Right forelimb (tissue), 1 donor: ENCODE results near the gene AP1G2.
"Not testable (repeated sequence)": the region's sequence is repeated elsewhere in the genome, so short reads cannot be mapped to it uniquely, and the experiment has no call there.

ENCODE experiments used
- DNase-seq: peaks from one replicate; pipeline ENCODE4 v3.0.0-alpha.2; 2018

Gene AP1G2, protein sequence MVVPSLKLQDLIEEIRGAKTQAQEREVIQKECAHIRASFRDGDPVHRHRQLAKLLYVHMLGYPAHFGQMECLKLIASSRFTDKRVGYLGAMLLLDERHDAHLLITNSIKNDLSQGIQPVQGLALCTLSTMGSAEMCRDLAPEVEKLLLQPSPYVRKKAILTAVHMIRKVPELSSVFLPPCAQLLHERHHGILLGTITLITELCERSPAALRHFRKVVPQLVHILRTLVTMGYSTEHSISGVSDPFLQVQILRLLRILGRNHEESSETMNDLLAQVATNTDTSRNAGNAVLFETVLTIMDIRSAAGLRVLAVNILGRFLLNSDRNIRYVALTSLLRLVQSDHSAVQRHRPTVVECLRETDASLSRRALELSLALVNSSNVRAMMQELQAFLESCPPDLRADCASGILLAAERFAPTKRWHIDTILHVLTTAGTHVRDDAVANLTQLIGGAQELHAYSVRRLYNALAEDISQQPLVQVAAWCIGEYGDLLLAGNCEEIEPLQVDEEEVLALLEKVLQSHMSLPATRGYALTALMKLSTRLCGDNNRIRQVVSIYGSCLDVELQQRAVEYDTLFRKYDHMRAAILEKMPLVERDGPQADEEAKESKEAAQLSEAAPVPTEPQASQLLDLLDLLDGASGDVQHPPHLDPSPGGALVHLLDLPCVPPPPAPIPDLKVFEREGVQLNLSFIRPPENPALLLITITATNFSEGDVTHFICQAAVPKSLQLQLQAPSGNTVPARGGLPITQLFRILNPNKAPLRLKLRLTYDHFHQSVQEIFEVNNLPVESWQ

DNA sequence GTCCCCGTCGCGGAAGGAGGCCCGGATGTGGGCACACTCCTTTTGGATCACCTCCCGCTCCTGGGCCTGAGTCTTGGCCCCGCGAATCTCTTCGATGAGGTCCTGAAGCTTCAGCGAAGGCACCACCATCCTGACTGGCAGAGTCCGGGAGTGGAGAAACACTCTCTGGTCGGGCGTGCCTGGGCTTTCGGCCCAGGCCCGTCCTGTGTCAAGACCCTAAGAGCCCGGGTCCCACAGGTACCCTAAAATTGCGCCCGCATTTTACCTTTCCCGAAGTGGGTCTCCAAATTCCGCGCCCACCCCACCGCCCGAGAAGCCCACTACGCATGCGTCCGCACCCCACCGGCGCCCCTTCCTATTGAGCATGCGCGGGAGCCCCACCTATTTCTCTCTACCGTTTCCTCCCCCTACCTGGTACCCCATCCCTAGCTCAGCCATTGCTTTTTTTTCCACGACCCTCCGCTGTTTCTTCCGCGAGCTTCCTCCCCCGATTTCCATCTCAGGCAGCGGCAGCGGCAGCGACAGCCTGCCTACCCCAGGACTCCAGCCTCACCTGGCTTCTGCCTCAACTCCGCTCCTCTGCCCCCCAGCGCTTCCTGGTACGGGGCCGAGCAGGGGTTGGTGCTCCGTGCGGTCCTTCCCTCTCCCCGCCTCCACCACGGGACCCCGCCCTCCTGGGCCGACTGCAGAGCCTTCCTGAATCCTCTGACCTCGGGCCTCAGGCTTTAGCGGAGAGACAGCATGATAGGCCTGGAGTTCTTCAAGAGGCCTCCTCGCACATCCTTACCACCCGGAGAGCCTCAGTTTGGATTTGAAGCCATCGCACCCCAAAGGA is at the start of gene AP1G2:
Gene AP1G2, minus strand, starts transcription at position 606 of the 835 bp plus-strand sequence. Its CDS starts 477 bp downstream, at position 129.
- peak; percentile 87 for DNase-seq

GRCh38 chr14:23615856-23616255 is 48.3 kb upstream of the AP1G2 start:
- no peak for DNase-seq

- DNase-seq = no peak
Measured at GRCh38 chr14:23614395-23614828, 46.8 kb upstream of the AP1G2 start.

GRCh38 chr14:23613242-23614070 is 45.9 kb upstream of the AP1G2 start:
- no peak for DNase-seq

DNA sequence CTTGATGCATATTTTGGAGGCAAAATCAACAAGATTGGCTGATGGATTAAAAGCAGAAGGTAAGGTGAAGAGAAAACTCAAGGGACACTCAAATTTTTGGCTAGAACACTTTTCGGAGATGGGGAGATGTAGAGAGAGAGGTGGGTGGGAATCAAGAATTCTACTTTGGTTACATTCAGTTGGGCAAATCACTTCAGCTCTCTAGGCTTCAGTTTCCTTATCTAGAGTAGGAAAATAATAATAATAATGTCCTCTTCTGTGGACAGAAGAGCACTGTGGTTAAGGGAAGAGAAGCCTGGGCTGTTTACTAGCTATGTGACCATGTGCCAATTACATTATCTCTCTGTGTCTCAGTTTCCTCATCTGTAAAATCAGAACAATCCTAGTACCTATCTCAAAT is 45.2 kb upstream of the AP1G2 start:
- DNase-seq = no peak

DNA sequence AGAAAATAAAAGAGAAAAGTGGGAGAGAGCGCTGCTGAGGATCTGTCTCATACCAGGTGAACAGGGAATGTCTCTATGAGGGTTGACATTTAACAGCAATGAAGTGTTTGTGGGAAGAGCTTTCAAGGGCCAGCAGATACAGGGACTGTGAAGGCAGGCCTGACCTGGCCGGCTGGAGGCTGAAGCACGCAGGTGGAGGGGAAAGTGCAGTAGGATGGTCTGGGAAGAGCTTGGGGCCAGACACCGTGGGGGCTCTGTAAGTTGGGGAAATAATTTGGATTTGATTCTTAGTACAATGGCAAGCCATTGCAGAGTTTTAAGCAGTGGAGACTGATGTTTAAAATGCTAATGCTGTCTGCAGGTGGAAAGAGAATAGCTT is 44.8 kb upstream of the AP1G2 start:
- DNase-seq = no peak

DNA sequence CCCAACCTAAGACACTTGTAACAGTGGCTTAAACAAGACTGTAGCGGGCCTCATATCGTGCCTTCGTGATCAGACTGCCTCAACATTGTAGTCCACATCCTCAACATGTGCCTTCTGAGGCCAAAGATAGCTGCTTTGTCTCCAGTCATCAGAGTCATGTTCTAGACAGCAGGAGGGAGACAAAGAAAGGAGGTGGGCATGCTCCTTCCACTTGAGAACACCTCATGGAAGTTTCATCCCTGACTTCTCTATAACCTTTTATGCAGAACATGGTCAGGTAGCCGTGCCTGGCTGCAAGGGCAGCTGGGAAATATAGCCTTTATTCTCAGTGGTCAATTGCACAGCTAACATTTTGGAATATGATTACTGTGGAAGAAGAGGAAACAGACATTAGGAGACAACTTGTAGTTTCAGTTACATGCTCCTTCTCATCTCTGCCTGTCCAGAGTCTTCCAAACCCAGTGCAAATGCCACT is 43.3 kb upstream of the AP1G2 start:
- no peak for DNase-seq

DNA sequence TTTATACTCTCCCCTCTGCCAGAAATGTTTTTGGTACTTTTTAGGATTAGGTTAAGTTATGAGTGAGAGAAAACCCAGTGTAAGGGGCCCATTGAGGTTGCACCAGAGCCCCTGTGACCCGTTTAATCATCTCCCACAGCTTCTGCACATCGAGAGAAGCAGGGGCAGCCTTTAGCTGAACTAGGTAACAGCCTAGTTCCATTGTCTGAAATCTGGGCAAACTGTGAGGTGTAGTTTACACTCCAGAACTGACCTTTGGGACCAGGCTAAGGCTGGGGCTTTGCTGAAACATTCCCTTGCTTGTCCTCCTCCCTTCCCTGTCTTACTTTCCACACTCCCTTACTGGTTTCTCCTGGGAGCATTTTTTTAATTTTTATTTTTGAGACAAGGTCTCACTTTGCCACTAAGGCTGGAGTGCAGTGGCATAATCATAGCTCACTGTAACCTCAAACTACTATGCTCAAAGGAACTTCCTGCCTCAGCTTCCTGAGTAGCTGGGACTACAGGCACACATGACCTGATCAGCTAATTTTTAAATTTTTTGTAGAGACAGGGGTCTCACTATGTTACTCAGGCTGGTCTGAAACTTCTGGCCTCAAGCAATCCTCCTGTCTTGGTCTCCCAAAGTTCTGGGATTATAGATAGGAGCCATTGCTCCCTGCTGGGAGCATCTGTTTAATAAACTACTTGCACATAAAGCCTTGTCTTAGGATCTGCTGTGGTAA is 42.7 kb upstream of the AP1G2 start:
- no peak for DNase-seq

DNA sequence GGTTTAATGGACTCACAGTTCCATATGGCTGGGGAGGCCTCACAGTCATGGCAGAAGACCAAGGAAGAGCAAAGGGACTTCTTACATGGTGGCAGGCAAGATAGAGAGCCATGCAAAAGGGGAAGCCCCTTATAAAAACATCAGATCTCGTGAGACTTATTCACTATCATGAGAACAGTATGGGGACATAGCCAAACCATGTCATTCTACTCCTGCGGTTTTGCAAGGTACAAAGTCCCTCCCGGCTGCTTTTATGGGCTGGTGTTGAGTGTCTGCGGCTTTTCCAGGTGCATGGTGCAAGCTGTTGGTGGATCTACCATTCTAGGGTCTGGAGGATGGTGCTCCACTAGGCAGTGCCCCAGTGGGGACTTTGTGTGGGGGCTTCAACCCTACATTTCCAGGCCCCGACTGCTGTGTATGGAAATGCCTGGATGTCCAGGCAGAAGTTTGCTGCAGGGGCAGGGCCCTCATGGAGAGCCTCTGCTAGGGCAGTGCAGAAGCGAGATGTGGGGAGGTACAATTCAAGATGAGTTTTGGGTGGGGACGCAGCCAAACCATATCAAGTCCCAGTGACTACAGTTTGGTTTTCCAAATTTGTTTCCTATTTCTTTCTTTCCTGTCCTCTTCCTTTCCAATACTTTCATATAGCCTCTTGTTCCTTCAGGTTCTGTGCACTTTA is 42.0 kb upstream of the AP1G2 start:
- not testable (repeated sequence) for DNase-seq

DNA sequence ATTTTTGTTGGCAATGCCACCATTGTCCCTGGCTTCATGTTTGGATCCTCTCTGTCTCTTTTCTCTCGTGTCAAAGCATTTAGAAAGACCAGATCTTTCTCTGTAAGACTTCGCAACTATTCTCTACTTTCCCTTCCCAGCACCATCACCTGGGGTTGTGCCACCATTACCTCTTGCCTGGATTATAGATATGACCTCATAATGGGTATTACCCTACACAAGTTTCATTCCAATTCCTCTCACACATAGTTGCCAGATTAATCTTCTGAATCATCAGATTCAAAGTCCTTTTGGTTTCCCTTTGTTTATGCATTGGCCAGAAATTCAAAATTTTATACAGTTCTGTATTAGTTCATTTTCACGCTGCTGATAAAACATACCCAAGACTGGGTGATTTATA is 41.4 kb upstream of the AP1G2 start:
- no peak for DNase-seq

DNA sequence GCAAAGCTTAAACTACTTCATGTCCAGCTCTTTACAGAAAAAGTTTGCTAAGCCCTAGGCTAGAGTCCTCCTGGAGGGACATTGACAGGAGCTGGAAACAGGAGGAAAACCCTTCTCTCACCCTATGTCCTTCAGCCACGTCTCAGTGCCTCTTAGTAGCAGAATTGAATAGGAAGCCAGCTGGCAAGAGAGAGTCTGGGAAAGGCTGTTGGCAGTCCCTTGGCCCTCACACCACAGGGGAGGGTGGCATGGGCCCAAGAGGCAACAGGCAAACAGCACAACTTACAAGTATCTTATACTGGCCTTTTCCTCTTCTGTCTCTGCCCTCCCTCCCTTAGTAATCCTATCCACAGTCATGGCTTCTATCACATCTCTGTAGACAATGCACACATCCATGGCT is 40.9 kb upstream of the AP1G2 start:
- DNase-seq = no peak

GRCh38 chr14:23605931-23606585 is 38.5 kb upstream of the AP1G2 start:
- no peak for DNase-seq

DNA sequence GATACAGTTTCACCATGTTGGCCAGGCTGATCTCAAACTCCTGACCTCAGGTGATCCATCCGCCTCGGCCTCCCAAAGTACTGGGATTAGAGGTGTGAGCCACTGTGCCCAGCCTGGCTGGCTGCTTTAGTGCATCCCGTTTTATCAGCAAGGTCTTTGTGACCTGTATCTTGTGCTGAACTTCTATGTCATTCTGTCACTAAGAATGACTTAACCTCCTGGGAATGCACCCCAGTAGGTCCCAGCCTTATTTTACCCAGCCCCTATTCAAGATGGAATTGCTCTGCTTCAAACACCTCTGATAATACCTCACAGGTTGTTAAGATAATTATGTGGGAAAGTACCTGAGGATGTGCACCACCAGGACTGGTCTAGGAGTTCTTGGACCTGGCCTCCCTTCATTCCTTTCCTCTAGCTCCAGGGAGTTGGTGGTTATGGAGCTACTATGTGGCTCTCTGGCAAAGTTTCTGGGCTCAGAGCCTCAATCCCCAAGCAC is 37.1 kb upstream of the AP1G2 start:
- DNase-seq = no peak

GRCh38 chr14:23604148-23604547 is 36.6 kb upstream of the AP1G2 start:
- no peak for DNase-seq

- no peak for DNase-seq
Measured at GRCh38 chr14:23603103-23603502, 35.5 kb upstream of the AP1G2 start.

DNA sequence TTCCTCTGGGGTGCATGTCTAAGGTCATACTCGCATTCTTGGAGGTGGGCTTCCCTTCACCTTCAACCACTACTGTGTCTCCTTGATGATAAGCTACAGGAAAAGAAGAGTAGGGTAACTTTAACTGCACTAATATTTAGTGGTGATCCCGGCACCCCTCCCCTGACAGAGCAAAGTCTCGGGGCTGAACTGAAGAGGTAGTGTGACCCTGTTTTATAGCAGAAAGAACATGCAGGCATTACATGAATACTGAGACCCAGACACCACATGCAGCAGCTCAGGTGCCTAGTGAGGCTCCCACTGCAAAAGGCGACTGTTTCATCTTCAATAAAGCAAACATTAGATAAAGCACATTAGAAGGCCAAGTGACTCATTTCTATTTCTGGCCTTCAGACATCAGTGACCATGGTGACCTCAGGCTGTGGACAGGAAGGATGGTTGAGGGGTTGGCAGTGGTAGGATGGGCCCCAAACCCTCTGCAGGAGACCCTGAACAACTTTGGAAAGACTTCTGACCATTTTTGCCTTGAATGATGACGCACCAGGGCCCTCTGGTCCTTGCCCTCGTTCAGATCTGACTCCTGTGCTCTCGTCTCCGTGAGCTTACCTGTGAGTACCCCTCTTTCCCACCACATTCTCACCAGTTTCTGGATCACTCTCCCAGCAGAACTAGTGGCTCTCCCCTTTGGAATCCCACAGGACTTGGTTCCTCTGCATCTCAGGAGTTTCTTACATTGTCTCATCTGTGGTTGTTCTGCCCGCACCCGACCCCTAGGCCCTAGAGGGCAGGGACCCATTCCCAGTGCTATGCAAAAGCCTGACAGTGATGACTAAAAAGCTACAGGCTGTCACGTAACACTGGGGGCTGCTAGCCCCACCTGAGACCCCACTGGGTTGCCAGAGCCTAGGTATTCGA is 34.8 kb upstream of the AP1G2 start:
- no peak for DNase-seq

DNA sequence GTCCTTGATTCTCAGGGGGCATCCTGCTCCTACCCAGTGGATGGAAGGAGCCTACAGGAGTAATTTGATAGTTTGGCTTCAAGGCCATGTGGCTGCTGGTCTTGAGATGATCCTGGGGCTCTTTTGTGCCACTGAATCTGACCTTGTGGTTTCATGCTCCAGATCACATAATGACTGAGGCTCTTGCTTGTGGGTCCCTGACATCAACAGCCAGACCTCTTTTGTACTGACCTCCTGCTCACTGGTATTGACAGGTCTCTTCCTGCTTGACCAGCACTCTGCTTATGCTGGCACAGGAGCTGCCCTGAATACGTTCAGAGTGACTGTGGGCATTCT is 34.2 kb upstream of the AP1G2 start:
- no peak for DNase-seq

GRCh38 chr14:23601424-23601823 is 33.8 kb upstream of the AP1G2 start:
- peak; percentile 15 for DNase-seq

DNA sequence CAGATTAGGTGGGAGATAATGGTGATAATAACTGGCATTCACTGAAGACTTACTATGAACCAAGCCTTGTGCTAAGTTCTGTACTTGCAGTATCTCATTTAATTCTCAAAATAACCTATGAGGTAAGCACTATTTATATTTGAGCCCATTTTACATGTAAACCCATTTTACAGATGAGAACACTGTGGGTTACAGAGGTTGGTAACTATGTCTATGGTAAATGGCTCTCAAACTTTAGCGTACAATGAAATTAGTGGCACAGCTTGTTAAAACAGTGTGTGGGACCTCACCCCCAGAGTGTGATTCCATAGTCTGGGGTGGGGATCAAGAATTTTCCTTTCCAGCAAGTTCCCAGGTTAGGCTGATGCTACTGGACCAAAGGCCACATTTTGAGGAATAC is 33.2 kb upstream of the AP1G2 start:
- peak; percentile 33 for DNase-seq
